RPMI8226 (cell line): ENCODE results near the gene ATP6V0C.
"Not testable (repeated sequence)": the region's sequence is repeated elsewhere in the genome, so short reads cannot be mapped to it uniquely, and the experiment has no call there.

ENCODE experiments used
- DNase-seq: peaks from one replicate; pipeline ENCODE4 v3.0.0-alpha.2; 2015

ATP6V0C gene

GRCh38 chr16:2475413-2476344 is 38.1 kb upstream of the ATP6V0C start:
- DNase-seq: peak; percentile 65

GRCh38 chr16:2476345-2476720 is 37.4 kb upstream of the ATP6V0C start:
- no peak for DNase-seq

DNA sequence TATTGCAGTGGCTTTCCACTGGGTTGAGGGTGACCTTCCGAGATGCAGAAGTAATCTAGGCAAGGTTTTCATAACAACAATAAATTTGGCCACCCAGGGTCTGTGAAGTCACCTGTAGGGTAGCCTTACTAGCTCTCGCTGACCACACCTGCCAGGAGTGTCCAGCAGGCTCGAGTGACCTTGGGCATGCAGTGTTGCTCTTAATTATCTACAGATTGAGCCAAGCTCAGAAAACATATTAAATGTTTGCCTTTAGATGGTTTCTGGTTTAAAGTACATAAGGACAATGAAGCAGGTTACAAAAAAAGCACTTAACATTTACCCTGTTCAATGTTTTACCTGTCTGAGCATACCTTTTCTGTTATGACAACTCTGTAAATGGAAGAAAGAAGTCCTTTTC is 37.0 kb upstream of the ATP6V0C start:
- no peak for DNase-seq

GRCh38 chr16:2477327-2477726 is 36.4 kb upstream of the ATP6V0C start:
- DNase-seq: no peak

DNA sequence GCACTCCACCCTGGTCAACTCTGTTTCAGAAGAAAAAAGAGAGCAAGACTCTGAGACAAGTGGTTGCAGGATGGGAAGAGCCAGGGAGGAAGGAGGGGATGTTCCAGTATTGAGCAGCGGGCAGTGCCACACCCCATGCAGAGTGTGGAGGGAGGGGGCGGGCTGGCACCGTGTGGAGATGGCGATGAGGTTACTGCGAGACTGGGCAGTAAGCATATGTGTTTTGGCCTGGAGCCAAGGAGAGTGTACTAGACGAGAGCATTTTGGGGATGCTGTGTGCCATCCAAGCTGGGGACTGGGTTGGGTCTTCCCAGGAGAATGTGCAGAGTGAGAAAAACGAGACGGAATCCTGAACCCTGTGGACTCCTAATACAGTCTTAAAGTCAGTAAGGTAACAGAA is 35.5 kb upstream of the ATP6V0C start:
- DNase-seq: no peak

GRCh38 chr16:2479996-2480395 is 33.8 kb upstream of the ATP6V0C start:
- DNase-seq: not testable (repeated sequence)

GRCh38 chr16:2480948-2481347 is 32.8 kb upstream of the ATP6V0C start:
- no peak for DNase-seq

DNA sequence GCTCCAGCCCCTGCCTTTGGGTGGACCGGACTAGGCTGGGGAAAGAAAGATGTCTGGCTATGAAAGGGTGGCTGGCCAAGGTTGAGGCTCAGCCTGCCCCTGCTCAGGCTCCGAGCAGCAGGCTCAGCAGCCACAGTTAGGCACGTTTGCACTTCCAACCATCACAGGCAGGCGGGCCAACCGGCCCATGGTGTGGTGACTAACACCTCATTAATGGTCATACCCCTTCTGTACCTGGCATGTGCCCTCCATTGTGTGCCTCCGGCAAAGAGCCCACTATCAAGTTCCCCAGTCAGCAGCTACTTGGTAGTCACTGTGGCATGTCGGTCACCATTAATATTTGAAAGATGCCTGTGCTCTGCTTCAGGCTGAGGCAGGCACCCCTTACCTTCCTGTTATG is 32.1 kb upstream of the ATP6V0C start:
- DNase-seq: no peak

DNA sequence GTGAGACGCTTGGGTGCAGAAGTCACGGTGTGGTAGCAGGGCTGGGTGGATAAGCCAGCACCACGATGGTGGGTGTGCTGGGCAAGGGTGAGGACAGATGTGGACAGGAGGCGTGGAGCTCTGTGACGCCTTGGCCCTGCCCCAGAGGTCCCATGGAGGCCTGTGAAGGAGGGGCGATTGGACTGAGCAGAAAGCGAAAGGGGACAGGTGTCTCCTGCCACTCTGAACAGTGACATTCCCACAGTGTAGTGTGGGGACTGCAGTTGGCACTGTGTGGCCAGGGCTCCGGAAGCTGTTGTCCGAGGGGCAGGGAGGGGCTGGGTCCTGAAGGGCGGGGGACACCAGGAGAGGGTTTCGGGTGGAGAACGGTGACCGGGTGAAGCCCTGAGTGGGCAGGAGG is 31.5 kb upstream of the ATP6V0C start:
- no peak for DNase-seq

- no peak for DNase-seq
These were observed 30.8 kb upstream of the ATP6V0C start for GRCh38 chr16:2482708-2483534.

GRCh38 chr16:2483939-2484897 is 29.5 kb upstream of the ATP6V0C start:
- no peak for DNase-seq

DNA sequence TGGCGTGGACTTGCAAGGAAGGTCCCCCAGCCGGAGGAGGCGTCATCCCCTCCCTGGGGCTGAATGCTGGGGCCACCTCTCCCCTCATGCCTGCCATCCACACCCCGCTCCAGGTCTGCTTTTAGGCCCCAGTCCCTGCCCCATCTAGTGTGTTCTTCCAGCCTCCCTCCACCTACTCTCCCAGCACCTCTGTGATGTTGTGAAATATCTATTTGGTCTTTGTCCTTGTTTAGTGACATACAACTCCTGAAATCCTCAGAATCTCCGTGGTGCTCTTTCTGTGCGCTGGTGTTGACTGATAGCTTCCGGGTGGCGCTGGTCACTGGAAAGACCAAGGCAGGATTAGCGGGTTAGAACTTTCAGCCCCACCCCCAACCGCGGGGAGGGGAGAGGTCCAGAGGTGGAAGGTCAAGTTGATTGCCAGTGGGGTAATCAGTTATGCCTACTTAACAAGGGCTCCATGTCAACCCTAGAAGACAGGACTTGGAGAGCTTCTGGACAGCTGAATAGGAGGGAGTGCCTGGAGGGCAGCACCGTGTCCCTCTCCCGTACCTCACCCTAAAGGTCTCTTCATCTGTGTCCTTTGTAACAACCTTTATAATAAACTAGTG is 28.7 kb upstream of the ATP6V0C start:
- no peak for DNase-seq

GRCh38 chr16:2485811-2486507 is 27.8 kb upstream of the ATP6V0C start:
- no peak for DNase-seq

GRCh38 chr16:2486645-2487516 is 26.9 kb upstream of the ATP6V0C start:
- DNase-seq: no peak

- DNase-seq: no peak
These were observed 26.3 kb upstream of the ATP6V0C start for GRCh38 chr16:2487517-2487842.

- DNase-seq: no peak
These were observed 25.7 kb upstream of the ATP6V0C start for GRCh38 chr16:2487903-2488531.

DNA sequence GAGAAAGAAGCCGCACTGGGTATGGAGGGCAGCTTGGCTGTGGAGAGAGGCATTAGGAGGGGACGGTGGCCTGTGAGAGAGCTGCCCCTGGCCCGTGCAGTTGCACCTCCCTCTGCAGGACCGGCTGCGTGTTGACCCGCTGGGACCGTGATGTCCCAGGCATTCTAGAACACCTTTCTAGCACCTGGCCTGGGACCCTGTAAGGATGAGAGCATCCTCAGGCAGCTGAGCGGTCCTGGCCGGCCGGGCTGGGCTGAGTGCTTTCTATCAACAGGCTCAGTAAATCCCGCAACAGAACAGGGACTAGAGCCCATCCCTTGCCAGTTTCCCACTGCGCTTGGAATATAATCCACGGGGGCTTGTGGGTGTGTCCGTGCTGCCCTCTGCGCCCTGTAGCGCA is 24.2 kb upstream of the ATP6V0C start:
- DNase-seq: no peak

DNA sequence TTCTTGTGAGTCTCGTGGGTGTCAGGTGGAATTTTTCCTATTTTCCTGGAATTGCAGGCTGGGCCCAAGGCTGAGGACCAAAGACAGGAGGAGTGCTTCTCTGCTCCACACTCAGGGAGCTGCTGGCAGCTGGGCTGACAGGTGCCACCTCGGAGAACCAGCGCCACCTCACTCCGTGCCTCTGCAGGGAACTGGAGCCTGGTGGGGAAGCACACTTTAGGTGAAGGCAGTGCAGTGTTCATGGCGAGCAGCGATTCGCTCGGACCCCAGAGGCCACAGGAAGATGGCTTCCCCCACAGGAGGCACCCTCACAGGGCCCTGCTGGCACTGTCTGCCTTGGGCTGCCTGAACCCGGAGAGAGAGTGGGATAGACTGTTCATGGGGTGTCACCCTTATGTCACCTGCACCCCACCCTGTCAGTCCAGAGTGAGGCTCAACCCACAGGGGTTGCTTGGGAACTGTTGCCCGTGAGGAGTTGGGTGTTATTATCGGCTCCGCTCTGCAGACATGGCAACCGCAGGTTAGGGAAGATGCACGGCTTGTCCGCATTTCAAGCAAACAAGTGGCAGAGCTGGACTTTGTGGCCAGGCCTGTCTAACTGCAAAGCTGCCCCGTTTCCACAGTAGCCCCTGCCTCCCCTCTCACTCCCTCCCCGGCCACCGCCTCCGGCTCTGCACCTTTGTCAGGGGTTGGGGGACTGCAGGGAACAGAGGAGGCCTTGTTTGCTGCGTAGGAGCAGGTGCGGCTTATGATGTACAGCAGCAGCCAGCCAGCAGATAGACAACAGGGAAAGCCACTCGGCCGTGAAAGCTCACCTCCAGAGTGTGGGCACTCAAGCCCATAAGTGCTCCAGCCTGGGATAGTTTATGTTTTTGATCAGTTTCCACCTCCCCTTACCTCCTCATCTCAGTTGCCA is 23.3 kb upstream of the ATP6V0C start:
- no peak for DNase-seq

GRCh38 chr16:2492292-2492691 is 21.5 kb upstream of the ATP6V0C start:
- DNase-seq: no peak
